Mucosa of descending colon (tissue), 3 donors: ENCODE measurements around the gene VSTM1. TPM values are rescaled to one million over a fixed set of nuclear protein-coding genes. Genes with fewer than 3 reads are reported as not detected.
"Not testable (repeated sequence)": the region's sequence is repeated elsewhere in the genome, so short reads cannot be mapped to it uniquely, and the experiment has no call there.

Experiments
- ATAC-seq: fragments of 200-7000 bp; cut with Tn5 transposase; one replicate; pipeline ENCODE4 v1.9.1; 2020; ENCODE audit warnings: mild to moderate bottlenecking, moderate library complexity
- DNase-seq, 3 donors: peaks; one replicate each; pipeline ENCODE4 v3.0.0-alpha.2; 2020
- H3K36me3 ChIP-seq: fragments of 200-600 bp; one replicate; pipeline ENCODE4 v1.8.0; 2021; ENCODE audit warnings: low read depth, mild to moderate bottlenecking
- H3K4me1 ChIP-seq: fragments of 200-600 bp; one replicate; pipeline ENCODE4 v1.8.0; 2021; ENCODE audit warnings: low read depth, mild to moderate bottlenecking
- H3K4me3 ChIP-seq: fragments of 200-600 bp; one replicate; pipeline ENCODE4 v1.8.0; 2021; ENCODE audit warnings: mild to moderate bottlenecking
- H3K9me3 ChIP-seq: fragments of 200-600 bp; one replicate; pipeline ENCODE4 v1.8.0; 2021; ENCODE audit warnings: mild to moderate bottlenecking
- CTCF ChIP-seq: fragments of 200-600 bp; IDR thresholded peaks from one replicate; pipeline ENCODE4 v1.8.0; 2022; ENCODE audit warnings: antibody characterized with exemption, mild to moderate bottlenecking
- intact Hi-C, 2 donors: fragments of 100-400 bp; cut with DNase I in 1 of 2; cut with micrococcal nuclease in 1 of 2; formaldehyde crosslinking; loops; one replicate each; pipeline versions ENCODE4 v1.11.0 to v1.11.1; 2022; cut with DNase I, micrococcal nuclease
- total RNA-seq, 3 donors: library from RNA; stranded (reverse); fragmentation: NEBNext Ultra II Directional in 2 of 3; extraction: Animal tissue kit (Norgen Biotek cat#: 25700) in 2 of 3; gene quantifications; one replicate each; pipeline versions ENCODE4 v1.2.1 to v1.2.4, GENCODE V29; 2021 to 2023
- donor health status: DM: no; HTN: no; CAD: no; lungs with moderate emphysema.
- donor health status: DM: no; HTN: no; CAD: no.
- donor health status: DM: no; HTN: yes; CAD: no.

VSTM1 gene
- total RNA-seq, 3 donors from 2014 or later: not detected

DNA sequence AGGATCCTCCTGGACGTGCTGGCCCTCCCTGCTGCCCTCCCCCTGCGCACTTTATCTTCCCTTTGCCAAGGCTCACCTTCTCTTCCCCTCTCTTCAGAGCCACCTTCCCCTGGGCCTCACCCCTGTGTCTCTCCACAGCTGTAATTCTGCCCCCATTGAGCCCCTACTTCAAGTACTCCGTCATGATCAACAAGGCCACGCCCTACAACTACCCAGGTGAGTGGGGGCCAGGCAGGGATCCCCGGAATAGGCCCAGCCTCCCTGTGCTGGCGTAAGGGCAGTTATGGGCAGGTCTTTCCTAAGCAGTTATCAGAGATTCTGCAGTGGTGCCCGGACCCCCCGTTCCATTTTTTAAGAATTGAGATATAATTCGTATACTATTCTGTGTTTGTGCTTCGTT, 42.1 kb upstream of the VSTM1 start:
- no peaks in the 10 kb centered on the region for H3K9me3 ChIP-seq
- DNase-seq: no peak

DNA sequence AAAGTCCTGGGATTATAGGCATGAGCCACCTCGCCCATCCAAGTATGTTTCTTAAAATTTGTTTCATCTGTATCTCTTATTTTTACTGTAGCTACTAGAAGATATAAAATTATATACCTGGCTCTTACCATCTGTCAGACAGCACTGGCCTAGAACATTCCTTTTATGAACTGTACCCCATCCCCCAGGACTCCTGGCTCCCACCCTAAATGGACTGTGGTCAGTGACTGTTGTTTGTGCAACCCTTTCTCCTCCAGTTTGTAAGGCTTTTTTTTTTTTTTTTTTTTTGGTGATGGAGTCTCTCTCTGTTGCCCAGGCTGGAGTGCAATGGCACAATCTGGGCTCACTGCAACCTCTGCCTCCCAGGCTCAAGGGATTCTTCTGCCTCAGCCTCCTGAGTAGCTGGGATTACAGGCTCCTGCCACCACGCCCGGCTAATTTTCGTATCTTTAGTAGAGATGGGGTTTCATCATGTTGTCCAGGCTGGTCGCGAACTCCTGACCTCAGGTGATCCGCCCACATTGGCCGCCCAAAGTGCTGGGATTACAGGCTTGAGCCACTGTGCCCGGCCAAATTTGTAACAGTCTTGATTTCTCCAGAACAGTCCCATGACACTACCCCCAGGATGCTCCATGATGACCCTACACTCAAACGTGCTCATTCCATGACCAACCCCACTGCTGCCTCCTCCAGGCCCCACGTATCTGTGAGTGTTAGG, 41.5 kb upstream of the VSTM1 start:
- ATAC-seq (no peak), DNase-seq (no peak)
- peaks cover 3% of the 10 kb centered on the region for H3K4me1 ChIP-seq
- no peaks in the 10 kb centered on the region for H3K36me3 ChIP-seq
- intact Hi-C loops: no loop called here
- no peak for TF ChIP-seq CTCF
- H3K4me3 ChIP-seq: no peak overlapping the region
- H3K9me3 ChIP-seq: no peaks in the 10 kb centered on the region

More for the DNA sequence above, 42.1 kb upstream of the VSTM1 start:
- Histone ChIP-seq H3K4me1 (peaks cover 3% of the 10 kb centered on the region), H3K4me3 (no peak overlapping the region), H3K36me3 (no peaks in the 10 kb centered on the region)
- intact Hi-C loops: no loop called here
- no peak for ATAC-seq
- no peak for TF ChIP-seq CTCF

DNA sequence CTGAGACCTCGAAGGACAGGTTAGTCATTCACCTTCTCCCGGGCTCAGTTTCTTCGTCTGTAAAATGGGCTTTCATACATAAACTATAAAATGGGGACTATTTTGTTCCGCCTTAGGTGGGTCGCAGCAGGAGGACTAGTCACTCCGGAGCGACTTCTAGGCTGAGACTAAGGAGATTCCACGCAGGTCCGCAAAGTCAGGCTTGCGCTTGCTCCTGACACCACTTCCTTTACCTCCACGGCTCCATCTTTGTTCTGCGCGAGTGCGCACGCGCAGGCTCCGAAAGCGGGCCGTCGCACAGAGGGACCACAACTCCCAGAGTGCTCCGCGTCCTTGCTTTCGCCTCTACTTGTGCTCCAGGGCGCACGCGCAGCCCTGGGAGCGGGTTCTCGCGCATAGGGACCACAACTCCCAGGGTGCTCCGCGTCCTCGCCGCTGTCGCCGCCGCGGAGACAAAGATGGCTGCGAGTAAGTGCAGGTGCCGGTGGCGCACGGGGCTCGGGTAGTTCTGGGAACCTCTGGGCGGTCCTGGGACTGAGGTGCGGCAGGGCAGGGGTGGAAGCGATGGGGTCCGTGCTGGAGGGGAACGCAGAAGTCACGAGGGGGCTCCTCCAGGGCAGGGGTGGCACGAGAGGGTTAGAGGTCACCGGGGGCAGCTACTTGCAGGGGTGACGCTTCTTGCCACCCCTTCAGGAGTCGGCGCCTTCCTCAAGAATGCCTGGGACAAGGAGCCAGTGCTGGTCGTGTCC, 38.9 kb upstream of the VSTM1 start, which contains the start of gene NDUFA3:
Gene NDUFA3, plus strand, starts transcription at position 435 of the 749 bp plus-strand sequence. Its CDS starts 24 bp downstream, at position 459.
- intact Hi-C loops: no loop called here
- Histone ChIP-seq H3K9me3 (no peaks in the 10 kb centered on the region), H3K4me3 (peak within 1 kb of the TSS; percentile 76), H3K4me1 (peaks cover 3% of the 10 kb centered on the region), H3K36me3 (no peaks in the 10 kb centered on the region)
- DNase-seq: peak; percentile 97 to 99 (median 98)
- peak; percentile 100 for ATAC-seq
- TF ChIP-seq CTCF: no peak

- TF ChIP-seq CTCF: no peak
- ATAC-seq (no peak), DNase-seq (no peak)
- Histone ChIP-seq H3K9me3 (no peaks in the 10 kb centered on the region), H3K4me3 (no peak within 1 kb of the TSS), H3K4me1 (peaks cover 8% of the 10 kb centered on the region), H3K36me3 (no peaks in the 10 kb centered on the region)
- intact Hi-C loops: no loop called here
Measured at GRCh38 chr19:54100561-54100960, 36.9 kb upstream of the VSTM1 start, which contains the start of gene OSCAR. Gene OSCAR, minus strand, starts transcription at chr19:54100803. Its CDS starts 11 bp downstream, at chr19:54100792.

DNA sequence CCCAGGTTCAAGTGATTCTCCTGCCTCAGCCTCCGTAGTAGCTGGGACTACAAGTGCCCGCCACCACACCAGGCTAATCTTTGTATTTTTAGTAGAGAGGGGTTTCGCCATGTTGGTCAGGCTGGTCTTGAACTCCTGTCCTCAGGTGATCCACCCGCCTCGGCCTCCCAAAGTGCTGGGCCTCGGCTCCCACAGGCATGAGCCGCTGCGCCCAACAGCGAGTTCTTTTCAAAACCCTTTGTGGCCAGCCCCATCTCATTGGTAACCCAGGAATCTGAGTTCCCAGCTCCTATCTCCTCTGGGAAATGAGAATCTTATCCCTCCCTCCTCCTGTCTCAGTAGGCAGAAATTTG, 36.2 kb upstream of the VSTM1 start:
- H3K9me3 ChIP-seq, H3K36me3 ChIP-seq, intact Hi-C loops, DNase-seq, ATAC-seq, H3K4me3 ChIP-seq, H3K4me1 ChIP-seq: not testable (repeated sequence)
